GM23338 (cell line): ENCODE measurements around the gene DSCAML1. TPM values are rescaled to one million over a fixed set of nuclear protein-coding genes. Genes with fewer than 3 reads are reported as not detected.

Experiments
- ATAC-seq: fragments of 200-7000 bp; cut with Tn5 transposase; 3 replicates; pipeline ENCODE4 v1.9.1; 2020
- DNase-seq: peaks from one replicate; pipeline ENCODE4 v3.0.0-alpha.2; 2015; ENCODE audit warnings: low spot score
- H2AFZ ChIP-seq: fragments of 200-600 bp; sonication (generic); 2 replicates; pipeline ENCODE4 v1.8.0; 2016; ENCODE audit warnings: antibody characterized with exemption, mild to moderate bottlenecking, moderate library complexity
- H3F3A ChIP-seq: fragments of 200-600 bp; sonication (generic); replicated peaks from 2 replicates; pipeline ENCODE4 v1.8.0; 2017; ENCODE audit warnings: antibody characterized with exemption, mixed run types, low read depth
- H3K27ac ChIP-seq: fragments of 200-600 bp; sonication (generic); 2 replicates; pipeline ENCODE4 v1.6.1; 2016; ENCODE audit warnings: low read depth
- H3K27me3 ChIP-seq: fragments of 200-600 bp; sonication (generic); 2 replicates; pipeline ENCODE4 v1.8.0; 2016; ENCODE audit warnings: mild to moderate bottlenecking, mixed run types, moderate library complexity; ENCODE audit not compliant: insufficient read depth
- H3K36me3 ChIP-seq: fragments of 200-600 bp; sonication (generic); 2 replicates; pipeline ENCODE4 v1.8.0; 2016; ENCODE audit warnings: mild to moderate bottlenecking; ENCODE audit not compliant: insufficient read depth
- H3K4me1 ChIP-seq: fragments of 200-600 bp; sonication (generic); 2 replicates; pipeline ENCODE4 v1.8.0; 2016; ENCODE audit warnings: mild to moderate bottlenecking, moderate library complexity; ENCODE audit not compliant: insufficient read depth
- H3K4me2 ChIP-seq: fragments of 200-600 bp; sonication (generic); 2 replicates; pipeline ENCODE4 v1.7.1; 2017; ENCODE audit warnings: mixed run types
- H3K4me3 ChIP-seq: fragments of 200-600 bp; sonication (generic); 2 replicates; pipeline ENCODE4 v1.6.1; 2016; ENCODE audit warnings: mixed run types
- H3K79me2 ChIP-seq: fragments of 200-600 bp; sonication (generic); replicated peaks from 2 replicates; pipeline ENCODE4 v1.8.0; 2017; ENCODE audit warnings: mild to moderate bottlenecking; ENCODE audit not compliant: insufficient read depth
- H3K9me2 ChIP-seq: fragments of 200-600 bp; sonication (generic); 2 replicates; pipeline ENCODE4 v1.8.0; 2017; ENCODE audit not compliant: insufficient read depth
- H4K20me1 ChIP-seq: fragments of 200-600 bp; sonication (generic); replicated peaks from 2 replicates; pipeline ENCODE4 v1.8.0; 2017; ENCODE audit warnings: mild to moderate bottlenecking; ENCODE audit not compliant: insufficient read depth
- H3K27ac Mint-ChIP-seq: 2 replicates; pipeline ENCODE4 v1.8.0; 2020; ENCODE audit warnings: inconsistent platforms, mild to moderate bottlenecking, moderate library complexity, mixed read lengths
- H3K27me3 Mint-ChIP-seq: 3 replicates; pipeline ENCODE4 v1.8.0; 2022; ENCODE audit warnings: low read depth, mild to moderate bottlenecking, moderate library complexity, mixed read lengths, inconsistent platforms; ENCODE audit not compliant: insufficient read depth, poor library complexity
- H3K36me3 Mint-ChIP-seq: 3 replicates; pipeline ENCODE4 v1.8.0; 2021; ENCODE audit warnings: low read depth, mild to moderate bottlenecking, inconsistent platforms, moderate library complexity, mixed read lengths
- H3K4me1 Mint-ChIP-seq: 3 replicates; pipeline ENCODE4 v1.8.0; 2020; ENCODE audit warnings: mild to moderate bottlenecking, inconsistent platforms, mixed read lengths
- H3K4me3 Mint-ChIP-seq: 3 replicates; pipeline ENCODE4 v1.8.0; 2021; ENCODE audit warnings: moderate library complexity, mild to moderate bottlenecking, inconsistent platforms, mixed read lengths
- H3K9me3 Mint-ChIP-seq: 3 replicates; pipeline ENCODE4 v1.8.0; 2020; ENCODE audit warnings: moderate library complexity, mild to moderate bottlenecking, inconsistent platforms, mixed read lengths
- CREB1 ChIP-seq: fragments of 250-450 bp; sonication (Bioruptor Pico); IDR thresholded peaks from 2 replicates; pipeline ENCODE4 v1.5.0; 2020; ENCODE audit warnings: low read depth, mild to moderate bottlenecking, moderate library complexity
- CTCF ChIP-seq, 2 experiments: fragments of 200-600 bp in 1 of 2; sonication (generic) in 1 of 2; conservative IDR thresholded peaks; 2 replicates each; pipeline versions ENCODE4 v1.5.1 to v1.6.1; 2016 to 2017; ENCODE audit warnings: antibody characterized with exemption in 2 of 2, low read depth in 2 of 2, mild to moderate bottlenecking in 2 of 2, moderate library complexity in 1 of 2
- ETS1 ChIP-seq: IDR thresholded peaks from 2 replicates; pipeline ENCODE4 v1.6.1; 2016; ENCODE audit warnings: antibody characterized with exemption
- EZH2 ChIP-seq: fragments of 200-600 bp; sonication (generic); IDR thresholded peaks from one replicate; pipeline ENCODE4 v1.8.0; 2017; ENCODE audit warnings: antibody characterized with exemption, mild to moderate bottlenecking, low read depth; ENCODE audit not compliant: unreplicated experiment
- EZH2phosphoT487 ChIP-seq: fragments of 200-600 bp; sonication (generic); IDR thresholded peaks from one replicate; pipeline ENCODE4 v1.8.1; 2018; ENCODE audit warnings: antibody characterized with exemption; ENCODE audit not compliant: unreplicated experiment
- JUNB ChIP-seq: IDR thresholded peaks from one replicate; pipeline ENCODE4 v1.6.1; 2016; ENCODE audit warnings: antibody characterized with exemption; ENCODE audit not compliant: unreplicated experiment
- NANOG ChIP-seq: IDR thresholded peaks from 2 replicates; pipeline ENCODE4 v1.6.1; 2016; ENCODE audit warnings: antibody characterized with exemption, borderline replicate concordance
- POLR2AphosphoS5 ChIP-seq: IDR thresholded peaks from 2 replicates; pipeline ENCODE4 v1.6.1; 2016; ENCODE audit warnings: antibody characterized with exemption, low read depth
- REST ChIP-seq: IDR thresholded peaks from one replicate; pipeline ENCODE4 v1.6.1; 2018; ENCODE audit warnings: antibody characterized with exemption; ENCODE audit not compliant: unreplicated experiment
- STAT1 ChIP-seq: IDR thresholded peaks from one replicate; pipeline ENCODE4 v1.6.1; 2016; ENCODE audit warnings: antibody characterized with exemption; ENCODE audit not compliant: unreplicated experiment
- ZNF114 ChIP-seq: fragments of 250-450 bp; sonication (Bioruptor Pico); IDR thresholded peaks from 2 replicates; pipeline ENCODE4 v1.5.0; 2020; ENCODE audit warnings: mild to moderate bottlenecking, moderate library complexity
- ZNF331 ChIP-seq: fragments of 250-450 bp; sonication (Bioruptor Pico); IDR thresholded peaks from 2 replicates; pipeline ENCODE4 v1.5.0; 2020; ENCODE audit warnings: low read depth, mild to moderate bottlenecking, moderate library complexity
- ZNF462 ChIP-seq: fragments of 250-450 bp; sonication (Bioruptor Pico); IDR thresholded peaks from 2 replicates; pipeline ENCODE4 v1.5.0; 2020; ENCODE audit warnings: mild to moderate bottlenecking, moderate library complexity
- polyA plus RNA-seq: library from polyadenylated mRNA; unstranded; fragments of >200 nt; fragmentation: Nextera tagmentation; extraction: Ambion mirVana; gene quantifications from 2 replicates; pipeline ENCODE4 v1.2.1, GENCODE V29; 2016
- total RNA-seq: library from RNA; depleted of rRNA; stranded (reverse); fragments of >200 nt; shearing (Covaris generic); gene quantifications from 2 replicates; pipeline ENCODE4 v1.2.3, GENCODE V29; 2014

DSCAML1 gene
- total and polyA plus RNA-seq, 2 experiments from 2014 or later, result 0.17 TPM; not detected in 1

GRCh38 chr11:117498791-117499190, 298.2 kb downstream of the DSCAML1 start:
- DNase-seq (no peak), ATAC-seq (no peak)
- H3F3A ChIP-seq, result no peaks in the 10 kb centered on the region
- peaks cover 8% of the 10 kb centered on the region for H3K4me1 ChIP-seq
- H3K27ac Mint-ChIP-seq, result no peak overlapping the region
- no peak for TF ChIP-seq POLR2AphosphoS5
- no peak for TF ChIP-seq ETS1
- TF ChIP-seq ZNF114, result no peak
- TF ChIP-seq EZH2phosphoT487, result no peak
- no peak for TF ChIP-seq EZH2
- TF ChIP-seq CREB1 (CRISPR knock-in tag), result no peak
- TF ChIP-seq JUNB, result no peak
- TF ChIP-seq ZNF462 (CRISPR knock-in tag), result no peak
- TF ChIP-seq NANOG, result no peak
- TF ChIP-seq CTCF (conservative IDR thresholded peaks at IDR 0.05; ENCODE audit: low read depth in 2 of 2), result no peak
- TF ChIP-seq ZNF331 (CRISPR knock-in tag), result no peak
- TF ChIP-seq STAT1, result no peak
- TF ChIP-seq REST, result no peak
- H3K27me3 ChIP-seq, result no peaks in the 10 kb centered on the region
- H3K27ac ChIP-seq, result no peak overlapping the region
- no peak overlapping the region for H3K4me3 Mint-ChIP-seq
- no peaks in the 10 kb centered on the region for H3K9me3 Mint-ChIP-seq
- peaks cover 8% of the 10 kb centered on the region for H3K27me3 Mint-ChIP-seq
- H3K36me3 Mint-ChIP-seq, result no peaks in the 10 kb centered on the region
- no peaks in the 10 kb centered on the region for H3K9me2 ChIP-seq
- no peak overlapping the region for H3K4me2 ChIP-seq
- H2AFZ ChIP-seq, result no peak overlapping the region
- H3K79me2 ChIP-seq, result no peaks in the 10 kb centered on the region
- no peak overlapping the region for H3K4me3 ChIP-seq
- H3K36me3 ChIP-seq, result no peaks in the 10 kb centered on the region
- H4K20me1 ChIP-seq, result no peaks in the 10 kb centered on the region
- peaks cover 20% of the 10 kb centered on the region for H3K4me1 Mint-ChIP-seq
